ENCODE results near the gene CPEB3.
A peak's percentile ranks its signal among the peaks of the same experiment; 100 is the strongest.

The CPEB3 gene

DNA sequence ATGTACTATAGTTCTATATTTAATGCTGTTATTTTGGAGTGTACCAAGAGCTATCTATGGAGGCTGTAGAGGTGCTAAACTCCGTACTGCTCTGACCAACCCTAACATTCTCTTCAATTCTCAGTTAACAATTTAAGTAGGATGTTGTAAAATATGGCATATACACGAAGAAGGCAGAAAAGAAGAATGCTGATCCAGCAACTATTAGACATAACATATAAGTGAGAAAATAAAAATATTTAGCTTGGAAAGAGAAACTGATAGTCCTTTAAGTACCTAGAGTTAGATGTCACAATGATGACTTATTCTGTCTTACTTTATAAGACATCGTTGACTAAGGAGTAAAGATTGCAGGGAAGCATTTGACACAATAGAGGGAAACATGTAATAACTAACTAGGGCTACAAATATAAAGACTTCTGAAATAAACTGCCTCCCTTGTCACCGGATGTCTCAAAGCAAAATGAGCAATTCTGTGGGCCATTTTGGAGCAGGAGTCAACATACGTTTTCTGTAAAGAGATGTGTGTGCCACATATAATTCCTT, 159.5 kb downstream of the CPEB3 start:
- no peak overlapping the region for H3K4me3 ChIP-seq (ENCODE audit: low read length)
- peak; percentile 33 for DNase-seq (ENCODE audit: low read depth)
- TF ChIP-seq CTCF (IDR thresholded peaks at IDR 0.05; ENCODE audit: insufficient read depth, low read depth, low read length, missing control alignments): no peak

GRCh38 chr10:92130622-92131274, 160.1 kb downstream of the CPEB3 start:
- TF ChIP-seq CTCF (IDR thresholded peaks at IDR 0.05; ENCODE audit: insufficient read depth, low read depth, low read length, missing control alignments): no peak
- DNase-seq (ENCODE audit: low read depth): no peak
- H3K4me3 ChIP-seq (ENCODE audit: low read length): no peak overlapping the region

DNA sequence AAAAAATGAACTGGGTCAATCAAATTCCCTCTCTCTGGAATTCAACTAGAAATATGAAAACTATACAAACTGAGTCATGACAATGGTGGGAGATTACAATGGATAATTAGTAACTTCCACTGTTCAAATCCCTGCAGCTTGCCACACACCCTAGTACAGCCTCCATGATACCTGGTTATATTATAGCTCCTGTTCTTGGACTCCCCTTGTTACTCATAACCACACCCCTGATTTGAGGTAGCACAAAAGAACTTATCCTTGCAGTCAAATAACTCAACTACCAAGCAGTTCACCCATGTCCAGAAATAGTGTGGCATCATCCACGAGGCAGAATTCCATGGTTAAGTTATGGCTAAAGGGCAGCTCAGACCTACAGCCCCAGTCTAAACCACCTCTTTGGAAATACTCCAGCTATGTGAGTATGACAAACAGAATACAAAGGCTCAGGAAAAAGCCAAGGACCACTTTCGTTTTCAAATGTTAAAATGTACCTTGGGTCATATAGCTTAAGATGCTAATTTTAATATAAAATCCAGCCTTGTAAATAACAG, 164.7 kb downstream of the CPEB3 start:
- DNase-seq (ENCODE audit: low read depth): peak; percentile 56
- no peak overlapping the region for H3K4me3 ChIP-seq (ENCODE audit: low read length)
- TF ChIP-seq CTCF (IDR thresholded peaks at IDR 0.05; ENCODE audit: insufficient read depth, low read depth, low read length, missing control alignments): no peak

DNA sequence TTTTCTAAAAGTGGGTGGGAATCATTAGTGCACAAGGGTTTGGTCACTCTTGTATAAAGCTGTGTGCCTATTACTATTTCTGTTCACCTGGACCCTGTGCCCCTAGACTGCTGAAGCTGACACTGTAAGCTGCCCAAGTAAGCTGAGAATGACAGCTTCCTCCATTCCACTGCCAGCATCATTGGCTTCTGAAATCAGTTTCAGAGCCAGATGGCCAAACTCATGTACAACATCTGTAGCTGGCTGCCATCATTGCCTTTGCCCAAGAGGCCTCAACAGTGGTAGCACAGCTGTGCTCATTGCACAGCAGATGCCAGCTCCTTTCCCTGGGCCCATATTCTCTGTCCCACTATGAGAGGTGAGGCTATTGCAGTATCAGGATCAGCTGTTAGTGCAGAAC, 165.7 kb downstream of the CPEB3 start:
- no peak for DNase-seq (ENCODE audit: low read depth)
- H3K4me3 ChIP-seq (ENCODE audit: low read length): no peak overlapping the region
- TF ChIP-seq CTCF (IDR thresholded peaks at IDR 0.05; ENCODE audit: insufficient read depth, low read depth, low read length, missing control alignments): no peak

- DNase-seq (ENCODE audit: low read depth): peak; percentile 81
- TF ChIP-seq CTCF (IDR thresholded peaks at IDR 0.05; ENCODE audit: insufficient read depth, low read depth, low read length, missing control alignments): no peak
- H3K4me3 ChIP-seq (ENCODE audit: low read length): no peak overlapping the region
These were observed 166.2 kb downstream of the CPEB3 start for GRCh38 chr10:92124616-92125143.

GRCh38 chr10:92124020-92124419, 166.9 kb downstream of the CPEB3 start:
- TF ChIP-seq CTCF (IDR thresholded peaks at IDR 0.05; ENCODE audit: insufficient read depth, low read depth, low read length, missing control alignments): no peak
- DNase-seq (ENCODE audit: low read depth): no peak
- no peak overlapping the region for H3K4me3 ChIP-seq (ENCODE audit: low read length)
